CD4-positive, alpha-beta T cell (primary cell): ENCODE measurements around the gene ALK. TPM values are rescaled to one million over a fixed set of nuclear protein-coding genes. Genes with fewer than 3 reads are reported as not detected.

Experiments used
- ATAC-seq: fragments of 200-7000 bp; cut with Tn5 transposase; one replicate; pipeline ENCODE4 v1.10.0; 2022; ENCODE audit warnings: mild to moderate bottlenecking; ENCODE audit not compliant: poor library complexity
- CTCF ChIA-PET: fragments of 350-600 bp; sonication (Branson Sonifier 250); formaldehyde crosslinking; loops from one replicate; lab custom pipeline; 2021; ENCODE audit warnings: antibody characterized with exemption, inconsistent platforms; lab: Charles Lee
- POLR2A ChIA-PET: fragments of 350-600 bp; sonication (Branson Sonifier 250); formaldehyde crosslinking; loops from one replicate; lab custom pipeline; 2021; ENCODE audit warnings: antibody characterized with exemption, inconsistent platforms; lab: Charles Lee
- DNase-seq, 14 experiments: peaks; one replicate each; pipeline ENCODE4 v3.0.0-alpha.2; 2013 to 2020; ENCODE audit warnings: mixed read lengths in 2 of 14
- H3K27ac ChIP-seq, 2 donors: one replicate each; pipeline versions ENCODE4 v1.5.1 to v1.7.0; 2013; ENCODE audit warnings: low read length in 2 of 2, low read depth in 1 of 2, mild to moderate bottlenecking in 1 of 2
- H3K27me3 ChIP-seq, 2 experiments: 1 replicate in 1 of 2; 2 replicates in 1 of 2; pipeline versions ENCODE4 v1.6.1 to v1.7.0; 2013; ENCODE audit warnings: low read length in 2 of 2, control low read depth in 1 of 2, mild to moderate bottlenecking in 1 of 2, moderate library complexity in 1 of 2; ENCODE audit not compliant: insufficient read depth in 2 of 2, control insufficient read depth in 1 of 2
- H3K36me3 ChIP-seq: one replicate; pipeline ENCODE4 v1.6.1; 2013; ENCODE audit warnings: low read length, control low read depth; ENCODE audit not compliant: insufficient read depth
- H3K4me1 ChIP-seq: one replicate; pipeline ENCODE4 v1.6.1; 2013; ENCODE audit warnings: low read length, control low read depth; ENCODE audit not compliant: insufficient read depth
- H3K4me3 ChIP-seq: one replicate; pipeline ENCODE4 v1.5.1; 2013; ENCODE audit warnings: mild to moderate bottlenecking, low read length, moderate library complexity
- H3K9me3 ChIP-seq, 2 experiments: 1 replicate in 1 of 2; 2 replicates in 1 of 2; pipeline versions ENCODE4 v1.6.1 to v1.7.0; 2013; ENCODE audit warnings: low read length in 2 of 2, mild to moderate bottlenecking in 2 of 2, control low read depth in 1 of 2, moderate library complexity in 1 of 2; ENCODE audit not compliant: control insufficient read depth in 1 of 2, insufficient read depth in 1 of 2
- H3K27ac Mint-ChIP-seq: one replicate; pipeline ENCODE4 v1.8.0; 2020; ENCODE audit warnings: mixed read lengths
- H3K27me3 Mint-ChIP-seq: one replicate; pipeline ENCODE4 v1.8.0; 2021; ENCODE audit warnings: mixed read lengths
- H3K36me3 Mint-ChIP-seq: one replicate; pipeline ENCODE4 v1.8.0; 2021; ENCODE audit warnings: low read depth, mixed read lengths
- H3K4me1 Mint-ChIP-seq: one replicate; pipeline ENCODE4 v1.8.0; 2021; ENCODE audit warnings: low read depth, mixed read lengths
- H3K4me3 Mint-ChIP-seq: one replicate; pipeline ENCODE4 v1.8.0; 2020; ENCODE audit warnings: mild to moderate bottlenecking, mixed read lengths
- H3K9me3 Mint-ChIP-seq: one replicate; pipeline ENCODE4 v1.8.0; 2020; ENCODE audit warnings: mixed read lengths
- CTCF ChIP-seq: fragments of 200-600 bp; IDR thresholded peaks from one replicate; pipeline ENCODE4 v1.8.0; 2022; ENCODE audit warnings: antibody characterized with exemption, mild to moderate bottlenecking
- intact Hi-C, 2 experiments: fragments of 100-400 bp; cut with DNase I in 1 of 2; cut with micrococcal nuclease in 1 of 2; formaldehyde crosslinking; loops; one replicate each; pipeline versions ENCODE4 v1.15.1 to v1.9.0; 2023 to 2025; cut with DNase I, micrococcal nuclease
- total RNA-seq, 174 experiments: library from RNA in 2 of 174; stranded (reverse) in 2 of 174; gene quantifications; one replicate each; pipeline ENCODE4 v1.2.3 and lab custom pipeline; 2021 to 2026

ALK gene
- total RNA-seq, 2 experiments from 2014 or later = not detected

- Mint-ChIP-seq H3K36me3 (no peaks in the 10 kb centered on the region), H3K4me3 (no peak overlapping the region), H3K4me1 (no peaks in the 10 kb centered on the region), H3K27me3 (peaks cover 2% of the 10 kb centered on the region), H3K27ac (no peak overlapping the region), H3K9me3 (no peaks in the 10 kb centered on the region)
- H3K4me1 ChIP-seq = no peaks in the 10 kb centered on the region
- ChIA-PET POLR2A (no interaction called here), CTCF (no interaction called here)
- H3K4me3 ChIP-seq = no peak overlapping the region
- no peak overlapping the region for H3K27ac ChIP-seq
- DNase-seq (no peak), ATAC-seq (no peak)
- no peaks in the 10 kb centered on the region for H3K36me3 ChIP-seq
- no peaks in the 10 kb centered on the region for H3K27me3 ChIP-seq
- H3K9me3 ChIP-seq = no peaks in the 10 kb centered on the region
- TF ChIP-seq CTCF = no peak
- intact Hi-C loops = no loop called here
These were observed 702.0 kb downstream of the ALK start for GRCh38 chr2:29219374-29219773.

GRCh38 chr2:29218550-29219125 is 702.7 kb downstream of the ALK start:
- Histone ChIP-seq H3K27ac (no peak overlapping the region), H3K27me3 (no peaks in the 10 kb centered on the region), H3K36me3 (no peaks in the 10 kb centered on the region), H3K4me3 (no peak overlapping the region), H3K9me3 (no peaks in the 10 kb centered on the region), H3K4me1 (no peaks in the 10 kb centered on the region)
- no peaks in the 10 kb centered on the region for H3K36me3 Mint-ChIP-seq
- intact Hi-C loops = no loop called here
- CTCF ChIA-PET = no interaction called here
- no peak for DNase-seq
- H3K27me3 Mint-ChIP-seq = no peaks in the 10 kb centered on the region
- POLR2A ChIA-PET = no interaction called here
- H3K27ac Mint-ChIP-seq = no peak overlapping the region
- H3K4me1 Mint-ChIP-seq = no peaks in the 10 kb centered on the region
- no peak overlapping the region for H3K4me3 Mint-ChIP-seq
- ATAC-seq = no peak
- no peak for TF ChIP-seq CTCF
- H3K9me3 Mint-ChIP-seq = no peaks in the 10 kb centered on the region

- TF ChIP-seq CTCF = no peak
- Histone ChIP-seq H3K36me3 (no peaks in the 10 kb centered on the region), H3K27me3 (no peaks in the 10 kb centered on the region), H3K9me3 (no peaks in the 10 kb centered on the region), H3K4me3 (no peak overlapping the region), H3K27ac (no peak overlapping the region), H3K4me1 (no peaks in the 10 kb centered on the region)
- Mint-ChIP-seq H3K36me3 (no peaks in the 10 kb centered on the region), H3K27ac (no peak overlapping the region), H3K27me3 (no peaks in the 10 kb centered on the region), H3K9me3 (no peaks in the 10 kb centered on the region), H3K4me3 (no peak overlapping the region), H3K4me1 (no peaks in the 10 kb centered on the region)
- POLR2A ChIA-PET = no interaction called here
- ATAC-seq (no peak), DNase-seq (no peak)
- CTCF ChIA-PET = no interaction called here
- intact Hi-C loops = no loop called here
These were observed 703.3 kb downstream of the ALK start for GRCh38 chr2:29218071-29218470.
